ENCODE measurements around the gene FYCO1.

DNA sequence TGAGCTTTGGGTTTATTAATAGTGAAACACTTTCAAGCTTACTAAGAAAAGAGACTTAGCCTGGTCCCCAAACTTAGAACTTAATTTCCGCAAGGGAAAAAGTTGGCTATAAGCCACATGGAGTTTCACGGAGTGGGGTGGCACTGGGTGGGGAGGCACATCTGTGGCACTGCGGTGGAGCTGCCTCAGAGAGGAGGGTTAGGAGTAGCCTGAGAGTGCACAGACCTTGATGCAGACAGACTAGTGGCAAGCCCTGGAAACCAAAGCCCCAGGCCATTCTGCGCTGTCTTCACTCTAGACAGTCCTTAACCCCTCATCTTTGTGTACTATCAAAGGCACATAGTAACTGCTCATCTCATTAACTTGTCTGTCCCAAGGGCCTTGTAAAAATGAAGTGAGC, 30.4 kb downstream of the FYCO1 start:
- TF ChIP-seq POLR2A (IDR thresholded peaks at IDR 0.05) = no peak
- TF ChIP-seq, protein P1, sequence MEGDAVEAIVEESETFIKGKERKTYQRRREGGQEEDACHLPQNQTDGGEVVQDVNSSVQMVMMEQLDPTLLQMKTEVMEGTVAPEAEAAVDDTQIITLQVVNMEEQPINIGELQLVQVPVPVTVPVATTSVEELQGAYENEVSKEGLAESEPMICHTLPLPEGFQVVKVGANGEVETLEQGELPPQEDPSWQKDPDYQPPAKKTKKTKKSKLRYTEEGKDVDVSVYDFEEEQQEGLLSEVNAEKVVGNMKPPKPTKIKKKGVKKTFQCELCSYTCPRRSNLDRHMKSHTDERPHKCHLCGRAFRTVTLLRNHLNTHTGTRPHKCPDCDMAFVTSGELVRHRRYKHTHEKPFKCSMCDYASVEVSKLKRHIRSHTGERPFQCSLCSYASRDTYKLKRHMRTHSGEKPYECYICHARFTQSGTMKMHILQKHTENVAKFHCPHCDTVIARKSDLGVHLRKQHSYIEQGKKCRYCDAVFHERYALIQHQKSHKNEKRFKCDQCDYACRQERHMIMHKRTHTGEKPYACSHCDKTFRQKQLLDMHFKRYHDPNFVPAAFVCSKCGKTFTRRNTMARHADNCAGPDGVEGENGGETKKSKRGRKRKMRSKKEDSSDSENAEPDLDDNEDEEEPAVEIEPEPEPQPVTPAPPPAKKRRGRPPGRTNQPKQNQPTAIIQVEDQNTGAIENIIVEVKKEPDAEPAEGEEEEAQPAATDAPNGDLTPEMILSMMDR (IDR thresholded peaks at IDR 0.05) = no peak

Data from thyroid gland (tissue), 4 donors.